K562 (cell line): ENCODE data around the gene CHCT1.

ENCODE experiments used
- EZH2 ChIP-seq: IDR thresholded peaks from 2 replicates; pipeline ENCODE4 v1.6.1; 2012; ENCODE audit warnings: low read depth, mild to moderate bottlenecking, inconsistent platforms, low read length, borderline replicate concordance
- KAT7 ChIP-seq: sonication (generic); formaldehyde crosslinking; IDR thresholded peaks from 2 replicates; pipeline ENCODE4 v1.8.0; 2022; ENCODE audit warnings: missing genetic modification reagents, mild to moderate bottlenecking, borderline replicate concordance
- POLR2AphosphoS5 ChIP-seq: IDR thresholded peaks from 2 replicates; pipeline ENCODE4 v1.6.1; 2011; ENCODE audit warnings: mild to moderate bottlenecking, low read depth, low read length, moderate library complexity; ENCODE audit not compliant: control insufficient read depth, insufficient read depth
- SRSF7 ChIP-seq: fragments of 200-400 bp; formaldehyde crosslinking; optimal IDR thresholded peaks from 2 replicates; pipeline ENCODE3; 2017; ENCODE audit warnings: mild to moderate bottlenecking, low read depth, low read length
- TAF9B ChIP-seq: fragments of 450-650 bp; IDR thresholded peaks from 2 replicates; pipeline ENCODE4 v1.6.1; 2018; ENCODE audit warnings: mild to moderate bottlenecking; ENCODE audit not compliant: partially characterized antibody
- ZNF263 ChIP-seq: sonication (generic); formaldehyde crosslinking; IDR thresholded peaks from 2 replicates; pipeline ENCODE4 v1.8.0; 2022; ENCODE audit warnings: mild to moderate bottlenecking, missing genetic modification reagents, borderline replicate concordance
- TF ChIP-seq, protein P1 (sequence below), 3 experiments: IDR thresholded peaks in 2 of 3; conservative IDR thresholded peaks in 1 of 3; 2 replicates each; pipeline ENCODE4 v1.5.1; 2011 to 2012; ENCODE audit warnings: low read length in 3 of 3, mild to moderate bottlenecking in 3 of 3, control low read depth in 2 of 3, improper control_type of control experiment in 1 of 3, inconsistent platforms in 1 of 3, low read depth in 1 of 3, mixed read lengths in 1 of 3, moderate library complexity in 1 of 3; ENCODE audit not compliant: insufficient read depth in 2 of 3
- TF ChIP-seq, protein P2 (sequence below): conservative IDR thresholded peaks from 2 replicates; pipeline ENCODE4 v1.6.1; 2011; ENCODE audit warnings: low read depth, mild to moderate bottlenecking, low read length; ENCODE audit not compliant: control insufficient read depth

DNA sequence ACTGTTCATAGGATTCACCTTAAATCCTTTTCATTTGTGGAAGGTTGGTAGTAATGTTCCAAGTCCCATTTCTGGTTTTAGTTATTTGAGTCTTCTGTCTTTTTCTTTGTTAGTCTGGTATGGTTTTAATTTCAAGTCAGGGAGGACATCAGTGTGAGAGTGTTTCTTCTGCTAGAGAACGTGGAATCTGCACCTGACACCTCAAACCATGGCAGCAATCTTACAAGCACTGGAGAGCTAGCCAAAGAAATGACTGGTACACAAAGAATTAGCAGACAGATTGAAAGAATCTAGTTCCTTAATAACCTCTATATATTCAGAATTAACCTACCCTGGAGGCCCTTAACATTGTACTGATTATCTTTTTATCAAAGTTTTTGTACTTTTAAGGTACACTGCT lies 50.2 kb downstream of the CHCT1 start:
- no peak for TF ChIP-seq ZNF263
- no peak for TF ChIP-seq TAF9B
- no peak for TF ChIP-seq EZH2
- no peak for TF ChIP-seq KAT7 (CRISPR knock-in tag)
- TF ChIP-seq SRSF7 = no peak
- TF ChIP-seq, protein P1, sequence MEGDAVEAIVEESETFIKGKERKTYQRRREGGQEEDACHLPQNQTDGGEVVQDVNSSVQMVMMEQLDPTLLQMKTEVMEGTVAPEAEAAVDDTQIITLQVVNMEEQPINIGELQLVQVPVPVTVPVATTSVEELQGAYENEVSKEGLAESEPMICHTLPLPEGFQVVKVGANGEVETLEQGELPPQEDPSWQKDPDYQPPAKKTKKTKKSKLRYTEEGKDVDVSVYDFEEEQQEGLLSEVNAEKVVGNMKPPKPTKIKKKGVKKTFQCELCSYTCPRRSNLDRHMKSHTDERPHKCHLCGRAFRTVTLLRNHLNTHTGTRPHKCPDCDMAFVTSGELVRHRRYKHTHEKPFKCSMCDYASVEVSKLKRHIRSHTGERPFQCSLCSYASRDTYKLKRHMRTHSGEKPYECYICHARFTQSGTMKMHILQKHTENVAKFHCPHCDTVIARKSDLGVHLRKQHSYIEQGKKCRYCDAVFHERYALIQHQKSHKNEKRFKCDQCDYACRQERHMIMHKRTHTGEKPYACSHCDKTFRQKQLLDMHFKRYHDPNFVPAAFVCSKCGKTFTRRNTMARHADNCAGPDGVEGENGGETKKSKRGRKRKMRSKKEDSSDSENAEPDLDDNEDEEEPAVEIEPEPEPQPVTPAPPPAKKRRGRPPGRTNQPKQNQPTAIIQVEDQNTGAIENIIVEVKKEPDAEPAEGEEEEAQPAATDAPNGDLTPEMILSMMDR (IDR thresholded peaks at IDR 0.05 in 2 of 3, conservative IDR thresholded peaks at IDR 0.05 in 1 of 3; ENCODE audit: insufficient read depth in 2 of 3, low read depth in 1 of 3, low read length in 3 of 3) = no peak
- TF ChIP-seq, protein P2, sequence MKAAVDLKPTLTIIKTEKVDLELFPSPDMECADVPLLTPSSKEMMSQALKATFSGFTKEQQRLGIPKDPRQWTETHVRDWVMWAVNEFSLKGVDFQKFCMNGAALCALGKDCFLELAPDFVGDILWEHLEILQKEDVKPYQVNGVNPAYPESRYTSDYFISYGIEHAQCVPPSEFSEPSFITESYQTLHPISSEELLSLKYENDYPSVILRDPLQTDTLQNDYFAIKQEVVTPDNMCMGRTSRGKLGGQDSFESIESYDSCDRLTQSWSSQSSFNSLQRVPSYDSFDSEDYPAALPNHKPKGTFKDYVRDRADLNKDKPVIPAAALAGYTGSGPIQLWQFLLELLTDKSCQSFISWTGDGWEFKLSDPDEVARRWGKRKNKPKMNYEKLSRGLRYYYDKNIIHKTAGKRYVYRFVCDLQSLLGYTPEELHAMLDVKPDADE = no peak
- TF ChIP-seq POLR2AphosphoS5 = no peak
